OCI-LY3 (cell line): ENCODE results near the gene CYP11A1.

ENCODE experiments used
- EZH2phosphoT487 ChIP-seq: fragments of 200-600 bp; shearing (Covaris generic); IDR thresholded peaks from 2 replicates; pipeline ENCODE4 v1.6.1; 2018; ENCODE audit warnings: antibody characterized with exemption, mixed run types, low read depth
- TF ChIP-seq, protein P1 (sequence below): fragments of 200-600, 300-600 bp; sonication (generic); IDR thresholded peaks from 2 replicates; pipeline ENCODE4 v1.5.1; 2014; ENCODE audit warnings: antibody characterized with exemption, low read length, low read depth

DNA sequence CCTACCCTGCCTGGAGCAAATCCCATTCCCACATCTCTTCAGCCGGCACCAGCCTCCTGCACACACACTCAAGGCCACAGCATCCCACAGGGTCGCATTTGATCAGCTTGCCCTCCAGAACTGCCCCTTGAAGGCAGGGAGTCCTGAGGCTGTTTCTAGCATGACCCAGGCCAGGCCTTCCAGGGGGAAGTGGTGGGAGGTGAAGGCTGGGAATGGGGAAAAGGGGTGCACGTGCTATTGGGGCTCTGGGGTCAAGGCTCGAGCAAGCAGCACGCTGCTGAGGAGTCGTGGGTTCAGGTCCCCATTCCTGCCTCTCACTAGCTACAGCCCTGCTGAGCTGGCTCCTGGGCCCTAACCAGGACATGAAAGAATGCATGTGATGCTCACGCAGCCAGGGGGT, 41.4 kb upstream of the CYP11A1 start:
- TF ChIP-seq, protein P1, sequence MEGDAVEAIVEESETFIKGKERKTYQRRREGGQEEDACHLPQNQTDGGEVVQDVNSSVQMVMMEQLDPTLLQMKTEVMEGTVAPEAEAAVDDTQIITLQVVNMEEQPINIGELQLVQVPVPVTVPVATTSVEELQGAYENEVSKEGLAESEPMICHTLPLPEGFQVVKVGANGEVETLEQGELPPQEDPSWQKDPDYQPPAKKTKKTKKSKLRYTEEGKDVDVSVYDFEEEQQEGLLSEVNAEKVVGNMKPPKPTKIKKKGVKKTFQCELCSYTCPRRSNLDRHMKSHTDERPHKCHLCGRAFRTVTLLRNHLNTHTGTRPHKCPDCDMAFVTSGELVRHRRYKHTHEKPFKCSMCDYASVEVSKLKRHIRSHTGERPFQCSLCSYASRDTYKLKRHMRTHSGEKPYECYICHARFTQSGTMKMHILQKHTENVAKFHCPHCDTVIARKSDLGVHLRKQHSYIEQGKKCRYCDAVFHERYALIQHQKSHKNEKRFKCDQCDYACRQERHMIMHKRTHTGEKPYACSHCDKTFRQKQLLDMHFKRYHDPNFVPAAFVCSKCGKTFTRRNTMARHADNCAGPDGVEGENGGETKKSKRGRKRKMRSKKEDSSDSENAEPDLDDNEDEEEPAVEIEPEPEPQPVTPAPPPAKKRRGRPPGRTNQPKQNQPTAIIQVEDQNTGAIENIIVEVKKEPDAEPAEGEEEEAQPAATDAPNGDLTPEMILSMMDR, result no peak
- no peak for TF ChIP-seq EZH2phosphoT487
